HG03108 (cell line): ENCODE results near the gene FRAT1.

Source experiments
- ATAC-seq: cut with Tn5 transposase; IDR thresholded peaks from one replicate; pipeline ENCODE4 v1.9.1; 2021; ENCODE audit warnings: moderate library complexity; ENCODE audit not compliant: unreplicated experiment

Gene FRAT1

DNA sequence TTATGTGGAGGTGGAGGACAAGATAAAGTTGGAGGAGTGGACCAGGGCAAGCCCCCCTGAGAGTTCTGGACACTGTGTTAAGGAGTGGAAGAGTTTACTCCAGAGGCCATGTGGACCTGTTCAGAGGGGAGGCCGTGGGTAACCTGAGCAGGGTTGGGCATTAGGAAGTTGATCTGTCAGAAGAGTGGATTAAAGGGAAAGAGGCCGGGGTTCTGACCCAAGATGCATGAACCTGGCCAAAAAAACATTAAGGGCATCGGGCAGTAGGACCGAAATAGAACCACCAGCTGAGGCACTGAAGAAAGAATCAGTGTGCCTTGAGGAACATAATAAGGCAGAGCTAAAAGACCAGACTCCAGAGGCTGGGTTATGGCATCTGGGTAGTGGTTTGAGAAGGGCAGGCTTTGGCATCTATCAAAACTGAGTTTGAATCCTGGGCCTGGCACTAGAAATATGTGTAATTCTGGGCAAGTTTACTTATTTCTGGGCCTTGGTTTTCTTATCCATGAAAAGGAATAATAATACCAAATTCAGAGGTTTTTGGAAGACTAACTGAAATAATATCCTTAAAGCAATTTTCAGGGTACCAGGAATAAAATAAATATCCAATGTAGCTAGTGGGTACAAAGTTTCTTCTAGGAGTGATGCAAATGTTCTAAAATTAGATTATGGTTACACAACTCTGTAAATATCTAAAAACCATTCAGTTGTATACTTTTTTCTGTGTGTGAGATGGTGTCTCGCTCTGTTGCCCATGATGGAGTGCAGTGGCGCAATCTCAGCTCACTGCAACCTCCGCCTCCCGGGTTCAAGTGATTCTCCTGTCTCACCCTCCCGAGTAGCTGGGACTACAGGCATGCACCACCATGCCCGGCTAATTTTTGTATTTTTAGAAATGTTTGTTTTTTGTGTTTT lies 10.9 kb upstream of the FRAT1 start:
- ATAC-seq = no peak

DNA sequence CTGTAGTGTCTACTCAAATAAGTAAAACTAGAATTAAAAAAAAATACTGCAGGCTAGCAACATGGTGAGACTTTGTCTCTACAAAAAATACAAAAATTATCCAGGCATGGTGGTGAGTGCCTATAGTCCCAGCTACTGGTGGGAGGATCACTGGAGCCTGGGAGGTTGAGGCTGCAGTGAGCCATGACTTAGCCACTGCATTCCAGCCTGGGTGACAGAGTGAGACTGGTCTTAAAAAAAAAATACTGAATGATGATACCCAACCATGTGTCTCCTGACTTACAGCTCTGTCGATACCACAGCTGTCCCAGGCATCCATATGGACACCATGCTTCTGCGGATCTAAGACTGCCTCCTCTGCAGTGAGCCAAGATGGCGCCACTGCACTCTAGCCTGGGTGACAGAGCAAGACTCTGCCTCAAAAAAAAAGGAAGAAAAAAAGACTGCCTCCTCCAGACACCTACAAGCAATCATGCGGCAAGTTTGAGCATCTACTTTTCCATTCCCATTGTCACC lies 7.9 kb upstream of the FRAT1 start:
- no peak for ATAC-seq

- no peak for ATAC-seq
Observed at GRCh38 chr10:97312897-97313296, 6.2 kb upstream of the FRAT1 start.

DNA sequence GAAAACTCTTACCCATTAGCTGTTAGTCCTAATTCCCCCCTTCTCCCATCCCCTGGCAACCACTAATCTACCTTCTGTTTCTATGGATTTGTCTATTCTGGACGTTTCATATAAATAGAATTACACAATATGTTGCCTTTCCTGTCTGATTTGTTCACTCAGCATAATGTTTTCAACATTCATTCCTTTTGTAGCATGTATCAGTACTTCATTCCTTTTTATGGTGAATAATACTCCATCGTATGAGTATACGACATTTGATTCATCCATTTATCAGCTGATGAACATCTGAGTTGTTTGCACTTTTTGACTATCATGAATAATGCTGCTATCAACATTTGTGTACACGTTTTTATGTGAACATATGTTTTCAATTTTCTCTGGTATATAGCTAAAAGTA lies 4.4 kb upstream of the FRAT1 start:
- no peak for ATAC-seq

- peak; percentile 36 for ATAC-seq
Observed at GRCh38 chr10:97319671-97320479, 804 bp downstream of the FRAT1 start.

- ATAC-seq = no peak
Observed at GRCh38 chr10:97320480-97321031, 1.5 kb downstream of the FRAT1 start.

DNA sequence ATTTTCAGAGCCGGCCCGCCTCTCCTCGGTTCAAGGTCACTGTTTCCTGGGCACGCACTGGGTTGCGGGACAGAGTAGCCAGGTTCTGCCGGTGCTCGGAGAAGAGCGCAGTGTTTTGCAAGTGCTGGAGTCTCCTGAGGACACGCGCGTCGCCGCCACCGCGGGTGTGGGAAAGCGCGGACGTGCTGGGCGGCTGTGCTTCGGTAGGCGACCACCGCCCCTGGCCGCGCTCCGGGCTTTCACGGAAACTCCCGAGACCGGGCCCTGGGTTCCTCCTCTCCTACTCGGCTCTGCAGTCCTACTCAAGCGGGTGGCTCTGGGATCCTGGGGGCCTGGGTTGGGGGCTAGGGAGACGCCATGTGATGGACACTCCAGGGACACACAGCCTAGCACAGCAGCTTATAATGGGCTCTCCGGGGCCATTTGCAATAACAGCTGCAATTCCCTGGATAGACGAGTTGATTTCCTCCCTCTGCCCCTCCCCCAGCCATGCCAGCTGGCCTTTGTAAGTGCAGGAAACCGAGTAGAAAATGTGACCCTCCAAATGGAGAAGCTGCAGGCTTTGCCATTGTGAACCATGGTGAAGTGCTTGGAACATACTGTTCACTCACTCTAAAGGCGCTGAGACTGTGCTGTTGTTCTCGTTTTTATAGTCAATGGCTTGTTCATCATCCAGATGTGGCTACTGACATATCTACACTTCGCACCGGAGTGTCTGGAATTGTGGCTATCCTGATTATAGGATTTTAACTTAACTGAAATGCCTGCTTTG lies 2.1 kb downstream of the FRAT1 start:
- ATAC-seq = no peak

GRCh38 chr10:97321804-97322190 lies 2.7 kb downstream of the FRAT1 start:
- ATAC-seq = no peak

GRCh38 chr10:97323501-97323900 lies 4.4 kb downstream of the FRAT1 start:
- no peak for ATAC-seq

- ATAC-seq = no peak
Observed at GRCh38 chr10:97325754-97326153, 6.7 kb downstream of the FRAT1 start.

GRCh38 chr10:97327348-97328294 lies 8.6 kb downstream of the FRAT1 start:
- no peak for ATAC-seq

- no peak for ATAC-seq
Observed at GRCh38 chr10:97328646-97329453, 9.8 kb downstream of the FRAT1 start.

DNA sequence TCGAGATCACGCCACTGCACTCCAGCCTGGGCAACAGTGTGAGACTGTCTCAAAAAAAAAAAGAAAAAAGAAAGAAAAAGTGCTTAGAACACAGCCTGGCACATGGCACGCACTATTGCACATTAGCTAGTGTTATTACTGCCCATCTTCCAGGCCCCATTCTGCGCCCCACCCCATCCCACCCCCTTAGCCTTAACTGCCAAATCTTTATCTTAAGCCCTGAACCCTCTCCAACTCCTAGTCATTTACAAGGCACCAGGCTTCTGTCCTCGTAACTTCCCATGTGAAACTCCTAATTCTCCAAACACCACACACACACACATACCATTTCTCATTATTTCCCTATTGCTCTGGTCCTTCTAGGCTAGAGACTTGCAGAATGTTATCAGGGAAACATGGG lies 10.7 kb downstream of the FRAT1 start:
- no peak for ATAC-seq

GRCh38 chr10:97331153-97331703 lies 12.2 kb downstream of the FRAT1 start:
- ATAC-seq = no peak

DNA sequence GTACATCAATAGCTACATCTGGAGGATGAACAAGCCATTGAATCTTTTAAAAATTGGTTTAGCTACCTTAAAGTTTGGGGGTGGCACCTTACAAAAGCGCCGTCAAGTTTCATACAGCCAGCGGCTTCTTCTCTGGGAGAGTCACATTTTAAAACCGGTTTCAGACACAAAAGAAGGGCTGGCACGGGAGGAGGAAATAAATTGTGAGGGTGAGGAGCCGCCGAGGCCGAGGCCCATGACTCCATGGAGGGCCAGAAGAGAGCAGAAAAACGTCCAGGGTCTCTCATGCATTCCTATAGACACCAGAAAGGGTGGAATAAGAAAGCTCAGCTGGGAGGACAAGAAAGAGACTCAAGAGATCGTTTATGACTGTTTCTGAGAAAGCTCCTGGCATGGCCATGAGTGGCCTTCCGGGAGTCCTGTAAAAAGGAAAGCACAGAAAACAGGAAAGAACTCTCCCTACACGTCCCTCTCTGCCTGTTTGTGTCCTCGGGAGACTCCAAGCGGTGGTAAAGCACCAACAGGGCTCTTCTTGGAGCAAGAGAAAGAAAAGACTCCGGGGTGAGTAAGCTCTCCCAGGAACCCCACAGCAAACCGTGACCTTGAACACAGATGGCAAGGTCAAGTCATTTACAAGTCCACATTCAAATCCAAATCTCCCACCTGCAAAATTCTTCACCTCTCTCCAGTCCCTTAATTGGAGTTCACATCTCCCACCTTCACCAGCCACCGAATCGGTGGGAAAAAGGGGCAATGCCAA lies 13.7 kb downstream of the FRAT1 start:
- ATAC-seq = no peak

DNA sequence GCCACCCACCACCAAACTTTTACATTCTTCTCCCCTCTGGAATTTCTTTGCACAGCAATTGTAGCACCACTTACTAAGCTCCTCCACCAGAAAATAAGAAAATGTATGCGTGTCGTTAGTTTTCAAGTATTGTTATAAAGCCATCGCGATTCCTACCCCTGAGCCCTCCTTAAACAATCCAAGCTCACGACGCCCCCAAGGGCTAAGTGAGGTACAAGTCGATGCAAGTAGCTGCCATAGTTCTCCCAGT lies 14.2 kb downstream of the FRAT1 start:
- ATAC-seq = no peak

DNA sequence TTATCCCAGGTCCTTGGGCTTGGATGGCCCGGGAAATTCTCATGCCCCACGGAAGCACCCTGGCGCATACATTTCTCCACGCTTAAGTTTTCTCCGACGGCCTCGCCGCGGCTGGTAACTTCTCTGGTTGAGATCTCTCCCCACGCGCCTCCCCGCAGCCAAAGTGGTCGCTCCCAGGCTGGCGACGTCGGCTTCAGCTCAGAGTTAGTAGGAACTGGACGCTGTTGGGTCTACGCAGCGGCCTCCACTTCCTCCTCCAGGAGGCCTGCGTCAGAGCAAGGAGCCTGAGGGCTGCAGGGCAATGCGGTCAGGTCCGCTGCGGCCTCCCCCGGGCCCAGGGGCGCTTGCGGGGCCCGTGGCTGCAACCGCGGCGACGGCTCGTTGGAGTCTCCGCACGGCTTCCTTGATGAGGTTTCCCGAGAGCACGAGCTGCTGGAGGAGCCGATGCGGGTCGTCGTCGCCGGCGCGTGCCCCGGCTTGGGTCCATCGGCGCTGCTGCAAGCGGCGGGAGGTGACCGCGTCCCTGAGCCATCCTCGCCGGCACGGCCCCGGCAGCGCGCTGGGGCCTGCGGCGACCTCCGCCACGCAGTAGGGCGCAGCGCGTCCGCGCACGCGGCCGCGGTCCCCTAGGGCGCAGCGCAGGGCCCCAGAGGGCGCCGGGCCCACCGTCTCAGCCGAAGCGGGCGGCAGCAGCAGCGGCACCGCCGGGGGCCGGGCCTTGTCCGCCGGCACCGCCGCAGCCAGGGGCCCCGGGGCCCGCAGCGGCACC lies 14.7 kb downstream of the FRAT1 start:
- ATAC-seq = peak; percentile 15
